NCI-H187 treated with DMSO at 0.1 percent for 48 hours (cell line): ENCODE data around the gene TPX2.

Experiments used
- DNase-seq: peaks from one replicate; lab custom pipeline; 2025; lab: John Stamatoyannopoulos, UW

The TPX2 gene

GRCh38 chr20:31738729-31739549, at the start of gene TPX2:
Gene TPX2 (plus strand): TSS chr20:31739290. CDS start chr20:31757477, 18,187 bp downstream.
- DNase-seq = peak; percentile 94

- DNase-seq = no peak
These were observed 48.9 kb upstream of the TPX2 start for GRCh38 chr20:31690124-31690666.

- DNase-seq = no peak
These were observed 47.3 kb upstream of the TPX2 start for GRCh38 chr20:31691646-31692275.

GRCh38 chr20:31693402-31693801, 45.7 kb upstream of the TPX2 start:
- no peak for DNase-seq

GRCh38 chr20:31693987-31694661, 45.0 kb upstream of the TPX2 start:
- no peak for DNase-seq

- DNase-seq = no peak
These were observed 44.1 kb upstream of the TPX2 start for GRCh38 chr20:31694842-31695593.

GRCh38 chr20:31695849-31696804, 43.0 kb upstream of the TPX2 start:
- no peak for DNase-seq

- no peak for DNase-seq
These were observed 40.8 kb upstream of the TPX2 start for GRCh38 chr20:31698243-31698802.

- DNase-seq = peak; percentile 78
These were observed 40.0 kb upstream of the TPX2 start for GRCh38 chr20:31698803-31699718.

- DNase-seq = no peak
These were observed 39.0 kb upstream of the TPX2 start for GRCh38 chr20:31699801-31700728.

GRCh38 chr20:31700747-31701146, 38.3 kb upstream of the TPX2 start:
- DNase-seq = no peak

GRCh38 chr20:31701591-31701990, 37.5 kb upstream of the TPX2 start:
- DNase-seq = no peak

- no peak for DNase-seq
These were observed 34.6 kb upstream of the TPX2 start for GRCh38 chr20:31704225-31705119.

- no peak for DNase-seq
These were observed 33.9 kb upstream of the TPX2 start for GRCh38 chr20:31705191-31705590.

GRCh38 chr20:31705598-31706597, 33.2 kb upstream of the TPX2 start:
- no peak for DNase-seq
